HepG2 (cell line): Measurements from ENCODE around the gene WDCP. TPM values are rescaled to one million over a fixed set of nuclear protein-coding genes. Genes with fewer than 3 reads are reported as not detected.

Source experiments
- DR1 ChIP-seq: sonication (generic); formaldehyde crosslinking; IDR thresholded peaks from 2 replicates; pipeline ENCODE4 v1.8.0; 2021; ENCODE audit warnings: mild to moderate bottlenecking, missing genetic modification reagents, inconsistent platforms
- GATAD2A ChIP-seq: IDR thresholded peaks from 2 replicates; pipeline ENCODE4 v1.6.1; 2016
- KDM5A ChIP-seq: fragments of 200-600 bp; sonication (generic); IDR thresholded peaks from 2 replicates; pipeline ENCODE4 v1.7.0; 2018; ENCODE audit warnings: antibody characterized with exemption, mild to moderate bottlenecking, low read length, borderline replicate concordance
- LCORL ChIP-seq, 2 experiments: fragments of 450-650 bp in 1 of 2; sonication (generic) in 1 of 2; formaldehyde crosslinking in 1 of 2; IDR thresholded peaks; 2 replicates each; pipeline versions ENCODE4 v1.5.0 to v1.6.1; 2017 to 2020; ENCODE audit warnings: antibody characterized with exemption in 1 of 2, missing genetic modification reagents in 1 of 2
- RFXAP ChIP-seq: sonication (generic); formaldehyde crosslinking; IDR thresholded peaks from 2 replicates; pipeline ENCODE4 v1.4.0; 2020; ENCODE audit warnings: missing genetic modification reagents, borderline replicate concordance
- SAP130 ChIP-seq: IDR thresholded peaks from 2 replicates; pipeline ENCODE4 v1.6.1; 2016; ENCODE audit warnings: low read depth
- SCMH1 ChIP-seq: sonication (generic); formaldehyde crosslinking; IDR thresholded peaks from 2 replicates; pipeline ENCODE4 v1.9.0; 2021; ENCODE audit warnings: missing genetic modification reagents, mild to moderate bottlenecking, borderline replicate concordance
- SRSF4 ChIP-seq: fragments of 200-400 bp; formaldehyde crosslinking; IDR thresholded peaks from one replicate; pipeline ENCODE4 v1.6.1; 2018; ENCODE audit warnings: mild to moderate bottlenecking, low read depth, low read length, moderate library complexity; ENCODE audit not compliant: poor library complexity, severe bottlenecking
- SRY ChIP-seq: sonication (generic); formaldehyde crosslinking; IDR thresholded peaks from 2 replicates; pipeline ENCODE4 v1.8.0; 2022; ENCODE audit warnings: mild to moderate bottlenecking, missing genetic modification reagents
- TP53 ChIP-seq: sonication (generic); formaldehyde crosslinking; conservative IDR thresholded peaks from 2 replicates; pipeline ENCODE4 v1.4.0; 2020; ENCODE audit warnings: missing genetic modification reagents
- ZNF101 ChIP-seq: sonication (generic); formaldehyde crosslinking; IDR thresholded peaks from 2 replicates; pipeline ENCODE4 v1.4.0; 2020; ENCODE audit warnings: mild to moderate bottlenecking, low read depth, missing genetic modification reagents, borderline replicate concordance
- ZNF225 ChIP-seq: sonication (generic); formaldehyde crosslinking; IDR thresholded peaks from 2 replicates; pipeline ENCODE4 v1.4.0; 2020; ENCODE audit warnings: mild to moderate bottlenecking, missing genetic modification reagents
- ZNF230 ChIP-seq: sonication (generic); formaldehyde crosslinking; IDR thresholded peaks from 2 replicates; pipeline ENCODE4 v1.4.0; 2020; ENCODE audit warnings: mild to moderate bottlenecking, missing genetic modification reagents
- ZNF317 ChIP-seq: sonication (generic); formaldehyde crosslinking; IDR thresholded peaks from 2 replicates; pipeline ENCODE4 v1.5.0; 2020; ENCODE audit warnings: mild to moderate bottlenecking, missing genetic modification reagents
- ZNF446 ChIP-seq: sonication (generic); formaldehyde crosslinking; IDR thresholded peaks from 2 replicates; pipeline ENCODE4 v1.5.0; 2020; ENCODE audit warnings: mild to moderate bottlenecking, missing genetic modification reagents
- ZSCAN21 ChIP-seq: sonication (generic); formaldehyde crosslinking; IDR thresholded peaks from 2 replicates; pipeline ENCODE4 v1.8.0; 2022; ENCODE audit warnings: mild to moderate bottlenecking, missing genetic modification reagents, moderate library complexity, borderline replicate concordance
- polyA plus RNA-seq, 8 experiments: library from polyadenylated mRNA; depleted of rRNA in 3 of 8; stranded (reverse) in 7 of 8; unstranded in 1 of 8; fragments of >200 nt; fragmentation: Illumina TruSeq in 4 of 8; extraction: Trizol in 4 of 8; gene quantifications; 2 replicates each; pipeline versions ENCODE4 v1.2.1 to v1.2.3, GENCODE V29; 2011 to 2016; ENCODE audit warnings: low read depth in 4 of 8, missing spikeins in 1 of 8, mixed read lengths in 1 of 8; ENCODE audit not compliant: insufficient read depth in 1 of 8
- total RNA-seq, 5 experiments: library from RNA; depleted of rRNA; stranded (reverse); fragments of >200 nt; fragmentation: Illumina TruSeq; extraction: Trizol; gene quantifications; 2 replicates each; pipeline ENCODE4 v1.2.3, GENCODE V29; 2016; ENCODE audit warnings: low read depth in 1 of 5
- TF ChIP-seq, protein P1 (sequence below): sonication (generic); formaldehyde crosslinking; IDR thresholded peaks from 2 replicates; pipeline ENCODE4 v1.9.0; 2022; ENCODE audit warnings: low read depth, missing genetic modification reagents
- TF ChIP-seq, protein P2 (sequence below): sonication (generic); formaldehyde crosslinking; IDR thresholded peaks from 2 replicates; pipeline ENCODE4 v1.4.0; 2020; ENCODE audit warnings: missing genetic modification reagents, borderline replicate concordance
- TF ChIP-seq, protein P3 (sequence below), 2 experiments: sonication (generic) in 1 of 2; formaldehyde crosslinking in 1 of 2; IDR thresholded peaks; 2 replicates each; pipeline versions ENCODE4 v1.4.0 to v1.6.1; 2016 to 2020; ENCODE audit warnings: borderline replicate concordance in 1 of 2, low read depth in 1 of 2, mild to moderate bottlenecking in 1 of 2, missing genetic modification reagents in 1 of 2

WDCP gene
- total and polyA plus RNA-seq, 2 of the 13 experiments (the other 11 are each of a cell fraction or from before 2014, with no cell fraction given) = 17.4 to 22.6 TPM

DNA sequence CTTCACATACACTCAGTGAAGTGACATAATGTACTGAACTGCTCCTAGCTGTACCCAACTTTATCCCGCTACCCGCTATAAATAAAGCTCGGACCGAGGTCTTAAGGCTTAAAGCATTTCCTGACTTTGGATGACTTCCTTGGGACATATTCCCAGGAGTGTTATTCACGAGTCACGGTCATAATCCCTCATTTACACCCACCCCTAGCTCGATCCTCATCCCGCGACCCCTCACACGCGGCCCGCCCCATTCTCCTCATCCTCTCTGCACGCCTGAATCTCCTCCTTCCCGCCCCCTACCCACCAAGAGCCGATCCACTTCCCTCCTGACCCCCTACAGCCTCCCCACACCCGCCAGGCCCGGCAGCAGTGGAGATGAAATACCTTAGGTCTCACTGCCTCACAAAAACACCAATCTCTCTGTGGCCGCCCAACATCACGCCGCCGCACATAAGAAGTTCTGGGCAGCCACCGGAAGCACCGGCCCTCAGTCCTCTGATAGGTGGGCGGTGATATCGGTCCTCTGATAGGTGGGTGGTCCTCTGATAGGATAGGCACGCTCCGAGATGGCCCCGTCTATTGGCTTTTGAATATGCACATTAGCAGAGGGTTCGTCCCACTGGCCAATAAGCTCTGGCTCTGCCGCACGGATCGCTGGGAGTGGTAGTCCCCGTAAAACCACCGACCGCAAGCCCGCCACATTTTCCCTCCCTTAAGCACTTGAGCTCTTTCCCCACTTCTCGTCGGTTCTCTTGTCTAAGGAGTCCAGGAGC is at the start of gene WDCP (continued):
- TF ChIP-seq ZNF230 (CRISPR knock-in tag) (0 out of 2 replicates have a peak, but pooled peaks have one; percentile 34), TP53 (CRISPR knock-in tag) (0 out of 2 replicates have a peak, but pooled peaks have one; percentile 20), GATAD2A (peak; percentile 49), DR1 (CRISPR knock-in tag) (peak; percentile 98), SRY (CRISPR knock-in tag) (peak; percentile 71), SCMH1 (no peak), ZNF317 (peak; percentile 78), ZNF446 (CRISPR knock-in tag) (no peak; the same call in 1 of the 2 replicates), KDM5A (peak; percentile 48; the same call in 1 of the 2 replicates), SRSF4 (no peak), RFXAP (CRISPR knock-in tag) (peak; percentile 80; the same call in 1 of the 2 replicates), LCORL (IDR thresholded peaks at IDR 0.05) (no peak), LCORL (CRISPR knock-in tag; IDR thresholded peaks at IDR 0.05) (peak; percentile 27; the same call in 1 of the 2 replicates), ZNF101 (CRISPR knock-in tag) (no peak), ZNF225 (CRISPR knock-in tag) (peak; percentile 75; the same call in 1 of the 2 replicates), SAP130 (CRISPR knock-in tag) (peak; percentile 95), ZSCAN21 (CRISPR knock-in tag) (peak; percentile 70)
- TF ChIP-seq, protein P1, sequence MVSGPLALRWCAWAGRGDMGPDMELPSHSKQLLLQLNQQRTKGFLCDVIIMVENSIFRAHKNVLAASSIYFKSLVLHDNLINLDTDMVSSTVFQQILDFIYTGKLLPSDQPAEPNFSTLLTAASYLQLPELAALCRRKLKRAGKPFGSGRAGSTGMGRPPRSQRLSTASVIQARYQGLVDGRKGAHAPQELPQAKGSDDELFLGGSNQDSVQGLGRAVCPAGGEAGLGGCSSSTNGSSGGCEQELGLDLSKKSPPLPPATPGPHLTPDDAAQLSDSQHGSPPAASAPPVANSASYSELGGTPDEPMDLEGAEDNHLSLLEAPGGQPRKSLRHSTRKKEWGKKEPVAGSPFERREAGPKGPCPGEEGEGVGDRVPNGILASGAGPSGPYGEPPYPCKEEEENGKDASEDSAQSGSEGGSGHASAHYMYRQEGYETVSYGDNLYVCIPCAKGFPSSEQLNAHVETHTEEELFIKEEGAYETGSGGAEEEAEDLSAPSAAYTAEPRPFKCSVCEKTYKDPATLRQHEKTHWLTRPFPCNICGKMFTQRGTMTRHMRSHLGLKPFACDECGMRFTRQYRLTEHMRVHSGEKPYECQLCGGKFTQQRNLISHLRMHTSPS (CRISPR knock-in tag) = 0 out of 2 replicates have a peak, but pooled peaks have one; percentile 22
- TF ChIP-seq, protein P2, sequence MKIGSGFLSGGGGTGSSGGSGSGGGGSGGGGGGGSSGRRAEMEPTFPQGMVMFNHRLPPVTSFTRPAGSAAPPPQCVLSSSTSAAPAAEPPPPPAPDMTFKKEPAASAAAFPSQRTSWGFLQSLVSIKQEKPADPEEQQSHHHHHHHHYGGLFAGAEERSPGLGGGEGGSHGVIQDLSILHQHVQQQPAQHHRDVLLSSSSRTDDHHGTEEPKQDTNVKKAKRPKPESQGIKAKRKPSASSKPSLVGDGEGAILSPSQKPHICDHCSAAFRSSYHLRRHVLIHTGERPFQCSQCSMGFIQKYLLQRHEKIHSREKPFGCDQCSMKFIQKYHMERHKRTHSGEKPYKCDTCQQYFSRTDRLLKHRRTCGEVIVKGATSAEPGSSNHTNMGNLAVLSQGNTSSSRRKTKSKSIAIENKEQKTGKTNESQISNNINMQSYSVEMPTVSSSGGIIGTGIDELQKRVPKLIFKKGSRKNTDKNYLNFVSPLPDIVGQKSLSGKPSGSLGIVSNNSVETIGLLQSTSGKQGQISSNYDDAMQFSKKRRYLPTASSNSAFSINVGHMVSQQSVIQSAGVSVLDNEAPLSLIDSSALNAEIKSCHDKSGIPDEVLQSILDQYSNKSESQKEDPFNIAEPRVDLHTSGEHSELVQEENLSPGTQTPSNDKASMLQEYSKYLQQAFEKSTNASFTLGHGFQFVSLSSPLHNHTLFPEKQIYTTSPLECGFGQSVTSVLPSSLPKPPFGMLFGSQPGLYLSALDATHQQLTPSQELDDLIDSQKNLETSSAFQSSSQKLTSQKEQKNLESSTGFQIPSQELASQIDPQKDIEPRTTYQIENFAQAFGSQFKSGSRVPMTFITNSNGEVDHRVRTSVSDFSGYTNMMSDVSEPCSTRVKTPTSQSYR (CRISPR knock-in tag) = peak; percentile 29; the same call in 1 of the 2 replicates
- TF ChIP-seq, protein P3, sequence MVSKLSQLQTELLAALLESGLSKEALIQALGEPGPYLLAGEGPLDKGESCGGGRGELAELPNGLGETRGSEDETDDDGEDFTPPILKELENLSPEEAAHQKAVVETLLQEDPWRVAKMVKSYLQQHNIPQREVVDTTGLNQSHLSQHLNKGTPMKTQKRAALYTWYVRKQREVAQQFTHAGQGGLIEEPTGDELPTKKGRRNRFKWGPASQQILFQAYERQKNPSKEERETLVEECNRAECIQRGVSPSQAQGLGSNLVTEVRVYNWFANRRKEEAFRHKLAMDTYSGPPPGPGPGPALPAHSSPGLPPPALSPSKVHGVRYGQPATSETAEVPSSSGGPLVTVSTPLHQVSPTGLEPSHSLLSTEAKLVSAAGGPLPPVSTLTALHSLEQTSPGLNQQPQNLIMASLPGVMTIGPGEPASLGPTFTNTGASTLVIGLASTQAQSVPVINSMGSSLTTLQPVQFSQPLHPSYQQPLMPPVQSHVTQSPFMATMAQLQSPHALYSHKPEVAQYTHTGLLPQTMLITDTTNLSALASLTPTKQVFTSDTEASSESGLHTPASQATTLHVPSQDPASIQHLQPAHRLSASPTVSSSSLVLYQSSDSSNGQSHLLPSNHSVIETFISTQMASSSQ (IDR thresholded peaks at IDR 0.05; ENCODE audit: low read depth) = no peak
- TF ChIP-seq, protein P3 (CRISPR knock-in tag; IDR thresholded peaks at IDR 0.05; ENCODE audit: borderline replicate concordance) = peak; percentile 20; the same call in 1 of the 2 replicates
